ENCODE data around the gene KRTAP5-8.
"Not testable (repeated sequence)": the region's sequence is repeated elsewhere in the genome, so short reads cannot be mapped to it uniquely, and the experiment has no call there.

Gene KRTAP5-8

DNA sequence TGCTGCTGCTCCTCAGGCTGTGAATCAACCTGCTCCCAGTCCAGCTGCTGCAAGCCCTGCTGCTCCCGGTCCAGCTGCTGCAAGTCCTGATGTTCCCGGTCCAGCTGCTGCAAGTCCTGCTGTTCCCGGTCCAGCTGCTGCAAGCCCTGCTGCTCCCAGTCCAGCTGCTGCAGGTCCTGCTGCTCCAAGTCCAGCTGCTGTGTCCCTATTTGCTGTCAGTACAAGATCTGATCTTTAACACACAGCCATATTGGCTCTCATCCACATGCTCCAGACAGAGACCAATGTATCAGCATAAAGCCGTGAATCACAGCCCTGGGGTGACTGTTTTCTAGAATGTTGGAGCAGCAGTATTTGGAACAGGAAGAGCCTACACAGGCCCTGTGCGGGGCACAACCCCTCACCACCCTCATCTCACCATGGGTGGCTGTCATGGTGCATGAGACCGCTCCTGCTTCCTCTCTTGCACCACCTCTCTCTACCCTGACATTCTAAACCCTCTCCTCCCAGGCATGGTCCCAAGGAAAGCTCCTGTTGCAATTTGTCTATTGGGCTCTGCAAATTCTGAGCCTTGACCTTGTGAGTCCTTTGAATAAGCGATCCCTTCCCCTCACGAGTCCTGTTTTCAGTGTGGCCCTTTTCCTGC lies 31.0 kb downstream of the KRTAP5-8 start:
- Mint-ChIP-seq H3K4me1 (no peaks in the 10 kb centered on the region), H3K9me3 (no peaks in the 10 kb centered on the region), H3K27ac (no peak overlapping the region), H3K27me3 (peaks cover 56% of the 10 kb centered on the region), H3K36me3 (no peaks in the 10 kb centered on the region), H3K4me3 (no peak overlapping the region)
- no peak for ATAC-seq

DNA sequence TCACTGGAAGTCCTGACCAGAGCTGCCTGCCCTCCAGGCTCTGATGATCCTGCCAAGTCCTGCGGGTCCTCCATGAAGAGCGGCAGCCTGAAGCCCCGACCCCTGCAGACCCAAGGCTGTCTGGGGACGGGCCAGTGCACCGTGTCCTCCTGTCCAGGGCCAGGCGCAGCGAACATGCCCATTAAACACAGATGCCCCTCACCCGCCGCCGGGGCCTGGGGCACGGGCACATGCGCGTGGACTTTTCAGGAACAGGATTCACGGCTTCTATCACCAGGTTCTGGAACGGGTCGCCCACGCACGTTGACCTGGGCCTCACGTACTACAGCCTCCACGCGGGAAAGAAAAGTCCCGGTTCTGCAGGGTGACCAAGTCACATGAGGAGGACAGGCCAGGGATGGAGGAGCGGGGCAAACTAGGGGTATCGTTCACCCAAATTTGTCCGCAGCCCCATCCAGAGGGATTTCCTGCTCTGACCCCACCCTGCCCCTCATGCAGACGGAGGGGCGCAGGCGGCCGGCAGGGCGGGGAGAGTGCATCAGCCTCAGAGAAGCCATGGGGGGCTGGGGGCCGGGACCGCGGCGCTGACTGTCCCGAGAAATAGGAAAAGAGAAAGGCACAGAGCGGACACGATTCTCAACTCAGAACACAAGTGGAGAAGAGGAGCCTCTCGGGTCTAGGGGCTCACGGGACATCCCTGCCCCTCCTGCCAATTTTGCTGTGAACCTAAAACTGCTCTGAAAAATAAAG lies 33.5 kb downstream of the KRTAP5-8 start:
- H3K4me3 Mint-ChIP-seq, H3K36me3 Mint-ChIP-seq, H3K9me3 Mint-ChIP-seq, H3K4me1 Mint-ChIP-seq, H3K27ac Mint-ChIP-seq, ATAC-seq: not testable (repeated sequence)
- peaks cover 35% of the 10 kb centered on the region for H3K27me3 Mint-ChIP-seq

DNA sequence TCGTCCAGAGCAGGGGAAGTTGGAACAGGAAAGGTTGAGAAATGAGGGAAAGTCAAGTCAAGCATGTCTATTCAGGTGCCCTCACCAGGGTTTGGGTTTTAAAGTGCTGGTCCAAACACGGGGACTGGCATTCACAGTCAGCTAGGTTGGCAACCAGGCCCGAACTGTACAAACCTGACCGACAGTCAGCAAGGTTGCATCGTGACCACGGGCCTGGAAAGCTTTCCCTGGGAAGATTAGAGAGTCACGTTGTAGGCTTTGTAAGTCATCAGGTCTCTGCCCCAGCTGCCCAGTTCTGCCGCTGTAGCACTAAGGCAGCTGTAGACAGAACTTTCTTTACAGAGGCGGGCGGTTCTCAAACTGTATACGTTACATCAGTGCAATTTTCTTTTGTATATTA lies 35.0 kb downstream of the KRTAP5-8 start:
- H3K9me3 Mint-ChIP-seq, result no peaks in the 10 kb centered on the region
- no peak overlapping the region for H3K27ac Mint-ChIP-seq
- H3K27me3 Mint-ChIP-seq, result peaks cover 21% of the 10 kb centered on the region
- ATAC-seq, result no peak
- no peak overlapping the region for H3K4me3 Mint-ChIP-seq
- H3K4me1 Mint-ChIP-seq, result peaks cover 6% of the 10 kb centered on the region
- no peaks in the 10 kb centered on the region for H3K36me3 Mint-ChIP-seq

DNA sequence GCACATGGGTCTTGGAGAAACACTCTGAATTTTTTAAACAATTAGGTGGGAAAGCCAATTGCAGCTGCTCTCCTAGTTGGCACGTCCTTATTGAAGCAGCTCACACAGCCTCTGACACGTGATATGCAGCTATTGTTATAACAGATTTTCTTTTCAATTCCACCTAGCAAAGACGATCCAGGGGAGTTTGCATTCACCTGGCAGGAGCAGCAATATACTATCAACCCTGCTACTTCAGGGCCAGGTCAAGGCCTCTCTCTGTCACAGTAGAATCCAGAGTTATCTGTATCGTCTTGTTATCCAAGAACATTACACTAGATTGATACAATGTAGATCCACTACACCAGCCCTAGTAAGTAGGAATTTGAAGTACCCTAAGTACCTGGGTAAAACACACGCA lies 36.6 kb downstream of the KRTAP5-8 start:
- Mint-ChIP-seq H3K4me1 (peaks cover 6% of the 10 kb centered on the region), H3K27me3 (peaks cover 21% of the 10 kb centered on the region), H3K27ac (no peak overlapping the region), H3K4me3 (no peak overlapping the region), H3K9me3 (no peaks in the 10 kb centered on the region), H3K36me3 (no peaks in the 10 kb centered on the region)
- ATAC-seq, result no peak

DNA sequence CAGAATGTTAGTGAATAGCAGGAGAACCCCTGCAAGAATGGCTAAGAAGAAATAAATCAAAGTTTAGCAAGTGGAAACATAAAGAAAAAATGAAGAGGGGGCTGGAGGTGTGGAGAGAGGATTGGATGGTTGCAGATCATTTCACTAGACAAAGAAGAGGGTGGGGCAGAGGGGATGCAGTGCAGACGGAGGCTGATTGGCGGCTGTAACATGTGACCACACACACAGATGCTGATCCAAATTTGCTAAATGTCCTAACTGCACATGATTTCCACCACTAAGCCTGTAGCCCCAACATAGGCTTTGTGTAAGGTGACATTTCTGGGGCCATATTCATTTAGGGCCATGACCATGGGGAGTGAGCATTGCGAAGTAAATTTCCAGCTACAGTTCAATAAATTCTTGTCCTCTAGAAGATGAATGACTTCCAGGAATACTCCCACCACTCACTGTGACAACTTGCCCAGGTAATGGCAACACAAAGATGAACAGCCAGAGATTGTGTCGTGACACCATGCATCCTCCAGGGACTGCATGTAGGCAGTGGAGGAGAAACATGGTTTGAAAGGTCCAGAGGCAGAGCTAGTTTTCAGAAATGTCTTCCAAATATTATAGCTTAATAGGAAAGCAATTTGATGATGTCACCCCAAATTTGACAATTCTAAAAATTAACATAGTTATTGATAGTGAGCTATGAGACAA lies 38.0 kb downstream of the KRTAP5-8 start:
- no peak for ATAC-seq
- Mint-ChIP-seq H3K4me1 (peaks cover 8% of the 10 kb centered on the region), H3K9me3 (no peaks in the 10 kb centered on the region), H3K36me3 (no peaks in the 10 kb centered on the region), H3K4me3 (no peak overlapping the region), H3K27ac (no peak overlapping the region), H3K27me3 (peaks cover 23% of the 10 kb centered on the region)

DNA sequence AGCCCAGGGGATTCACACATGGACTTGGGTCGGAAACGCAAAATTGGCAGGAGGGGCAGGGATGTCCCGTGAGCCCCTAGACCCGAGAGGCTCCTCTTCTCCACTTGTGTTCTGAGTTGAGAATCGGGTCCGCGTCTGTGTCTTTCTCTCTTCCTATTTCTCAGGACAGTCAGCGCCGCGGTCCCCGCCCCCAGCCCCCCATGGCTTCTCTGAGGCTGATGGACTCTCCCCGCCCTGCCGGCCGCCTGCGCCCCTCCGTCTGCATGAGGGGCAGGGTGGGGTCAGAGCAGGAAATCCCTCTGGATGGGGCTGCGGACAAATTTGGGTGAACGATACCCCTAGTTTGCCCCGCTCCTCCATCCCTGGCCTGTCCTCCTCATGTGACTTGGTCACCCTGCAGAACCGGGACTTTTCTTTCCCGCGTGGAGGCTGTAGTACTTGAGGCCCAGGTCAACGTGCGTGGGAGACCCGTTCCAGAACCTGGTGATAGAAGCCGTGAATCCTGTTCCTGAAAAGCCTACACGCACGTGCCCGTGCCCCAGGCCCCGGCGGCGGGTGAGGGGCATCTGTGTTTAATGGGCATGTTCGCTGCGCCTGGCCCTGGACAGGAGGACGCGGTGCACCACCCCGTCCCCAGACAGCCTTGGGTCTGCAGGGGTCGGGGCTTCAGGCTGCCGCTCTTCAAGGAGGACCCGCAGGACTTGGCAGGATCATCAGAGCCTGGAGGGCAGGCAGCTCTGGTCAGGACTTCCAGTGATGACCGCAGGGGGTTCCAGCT lies 39.1 kb downstream of the KRTAP5-8 start:
- Mint-ChIP-seq H3K27me3 (peaks cover 29% of the 10 kb centered on the region), H3K4me1 (peaks cover 11% of the 10 kb centered on the region)
- not testable (repeated sequence) for H3K4me3 Mint-ChIP-seq, H3K27ac Mint-ChIP-seq, H3K9me3 Mint-ChIP-seq, ATAC-seq, H3K36me3 Mint-ChIP-seq

DNA sequence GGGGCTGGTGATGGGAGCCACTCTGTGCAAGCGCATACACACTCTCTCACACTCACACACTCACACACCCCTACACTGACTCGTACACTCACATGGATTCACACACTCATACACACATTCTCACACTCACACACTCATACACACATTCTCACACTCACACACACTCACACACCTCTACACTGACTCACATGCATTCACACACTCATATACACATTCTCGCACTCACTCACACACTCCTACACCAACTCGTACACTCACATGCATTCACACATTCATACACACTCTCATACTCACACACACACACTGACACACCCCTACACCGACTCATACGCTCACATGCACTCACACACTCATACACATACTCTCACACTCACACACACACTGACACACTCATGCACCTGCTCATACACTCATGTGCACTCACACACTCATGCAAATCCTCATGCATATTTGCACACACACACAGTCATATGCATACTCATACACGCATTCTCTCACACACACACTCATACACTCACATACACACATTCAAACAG lies 39.7 kb downstream of the KRTAP5-8 start:
- Mint-ChIP-seq H3K4me1 (peaks cover 11% of the 10 kb centered on the region), H3K27ac (no peak overlapping the region), H3K9me3 (no peaks in the 10 kb centered on the region), H3K4me3 (no peak overlapping the region), H3K27me3 (peaks cover 32% of the 10 kb centered on the region), H3K36me3 (no peaks in the 10 kb centered on the region)
- ATAC-seq, result no peak

DNA sequence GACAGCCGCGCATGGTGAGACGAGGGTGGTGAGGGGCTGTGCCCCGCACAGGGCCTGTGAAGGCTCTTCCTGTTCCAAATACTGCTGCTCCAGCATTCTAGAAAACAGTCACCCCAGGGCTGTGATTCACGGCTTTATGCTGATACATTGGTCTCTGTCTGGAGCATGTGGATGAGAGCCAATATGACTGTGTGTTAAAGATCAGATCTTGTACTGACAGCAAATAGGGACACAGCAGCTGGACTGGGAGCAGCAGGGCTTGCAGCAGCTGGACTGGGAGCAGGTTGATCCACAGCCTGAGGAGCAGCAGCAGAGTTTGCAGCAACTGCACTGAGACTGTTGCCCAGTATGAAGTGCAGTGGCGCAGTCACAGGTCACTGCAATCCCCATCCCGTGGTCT lies 41.7 kb downstream of the KRTAP5-8 start:
- H3K36me3 Mint-ChIP-seq, H3K4me3 Mint-ChIP-seq, H3K9me3 Mint-ChIP-seq, H3K27ac Mint-ChIP-seq, ATAC-seq: not testable (repeated sequence)
- H3K4me1 Mint-ChIP-seq, result peaks cover 11% of the 10 kb centered on the region
- H3K27me3 Mint-ChIP-seq, result peaks cover 42% of the 10 kb centered on the region

DNA sequence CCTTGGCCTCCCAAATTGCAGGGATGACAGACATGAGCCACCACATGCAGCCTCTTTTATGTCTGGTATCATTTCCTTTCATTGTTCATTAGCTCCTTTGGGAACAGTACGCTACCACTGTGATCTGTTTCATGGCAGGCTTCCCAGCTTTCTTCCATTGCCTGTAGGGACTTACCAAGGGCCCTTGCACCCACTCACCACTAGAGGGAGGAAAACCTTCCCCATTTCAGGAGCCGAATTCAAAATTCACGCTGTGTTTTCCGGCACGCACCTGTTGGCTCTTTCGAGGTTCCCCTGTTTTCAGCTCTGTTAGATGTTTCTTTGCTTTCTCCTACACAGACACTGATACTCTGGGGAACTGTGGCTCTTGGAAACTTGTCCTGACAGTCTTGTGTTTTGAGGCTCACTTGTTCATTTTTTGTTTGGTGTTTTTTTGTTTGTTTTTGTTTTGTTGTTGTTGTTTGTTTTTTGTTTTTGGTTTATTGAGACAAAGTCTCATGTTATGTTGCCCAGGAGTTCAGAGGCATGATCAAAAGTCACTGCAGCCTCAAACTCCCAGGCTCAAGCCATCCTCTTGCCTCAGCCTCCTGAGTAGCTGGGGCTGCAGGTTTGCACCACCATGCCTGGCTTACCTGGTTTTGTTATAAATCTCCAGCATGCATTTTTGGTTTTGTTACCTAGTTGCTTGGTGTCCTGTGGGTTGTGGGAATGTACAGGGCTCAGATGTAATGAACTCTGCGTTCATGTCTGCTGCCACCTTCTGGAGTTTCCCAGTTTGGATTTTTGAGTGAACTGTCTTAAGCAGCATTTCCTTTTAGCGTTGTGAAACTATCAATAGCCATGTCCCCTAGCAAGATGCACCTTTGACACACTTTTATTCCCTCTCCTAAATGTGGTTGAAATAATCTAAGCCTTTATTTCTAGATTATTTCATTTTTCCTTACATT lies 42.5 kb downstream of the KRTAP5-8 start:
- no peak overlapping the region for H3K27ac Mint-ChIP-seq
- no peaks in the 10 kb centered on the region for H3K9me3 Mint-ChIP-seq
- H3K36me3 Mint-ChIP-seq, result no peaks in the 10 kb centered on the region
- no peak overlapping the region for H3K4me3 Mint-ChIP-seq
- no peak for ATAC-seq
- H3K4me1 Mint-ChIP-seq, result peaks cover 9% of the 10 kb centered on the region
- peaks cover 50% of the 10 kb centered on the region for H3K27me3 Mint-ChIP-seq

DNA sequence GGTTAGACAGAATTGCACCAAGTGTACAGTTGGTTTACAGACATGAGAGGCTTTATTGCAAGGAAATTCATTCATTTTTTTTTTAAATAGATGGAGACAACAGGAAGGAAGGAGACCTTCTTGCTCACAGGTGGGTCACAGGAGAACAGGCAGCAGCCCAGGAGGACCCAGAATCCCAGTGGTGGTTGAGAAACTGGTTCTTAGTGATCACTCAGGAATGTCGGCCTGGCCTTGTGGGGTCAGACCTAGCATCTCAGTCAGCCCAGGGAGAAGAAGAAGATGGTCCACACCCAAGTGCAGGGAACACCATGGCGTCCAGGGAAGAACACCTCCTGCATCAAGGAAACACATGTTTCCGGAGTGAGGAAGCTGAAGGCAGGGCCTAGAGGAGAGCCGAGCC lies 44.0 kb downstream of the KRTAP5-8 start:
- ATAC-seq, result no peak
- Mint-ChIP-seq H3K27ac (no peak overlapping the region), H3K9me3 (no peaks in the 10 kb centered on the region), H3K36me3 (no peaks in the 10 kb centered on the region), H3K4me3 (no peak overlapping the region), H3K27me3 (peaks cover 53% of the 10 kb centered on the region), H3K4me1 (peaks cover 5% of the 10 kb centered on the region)

DNA sequence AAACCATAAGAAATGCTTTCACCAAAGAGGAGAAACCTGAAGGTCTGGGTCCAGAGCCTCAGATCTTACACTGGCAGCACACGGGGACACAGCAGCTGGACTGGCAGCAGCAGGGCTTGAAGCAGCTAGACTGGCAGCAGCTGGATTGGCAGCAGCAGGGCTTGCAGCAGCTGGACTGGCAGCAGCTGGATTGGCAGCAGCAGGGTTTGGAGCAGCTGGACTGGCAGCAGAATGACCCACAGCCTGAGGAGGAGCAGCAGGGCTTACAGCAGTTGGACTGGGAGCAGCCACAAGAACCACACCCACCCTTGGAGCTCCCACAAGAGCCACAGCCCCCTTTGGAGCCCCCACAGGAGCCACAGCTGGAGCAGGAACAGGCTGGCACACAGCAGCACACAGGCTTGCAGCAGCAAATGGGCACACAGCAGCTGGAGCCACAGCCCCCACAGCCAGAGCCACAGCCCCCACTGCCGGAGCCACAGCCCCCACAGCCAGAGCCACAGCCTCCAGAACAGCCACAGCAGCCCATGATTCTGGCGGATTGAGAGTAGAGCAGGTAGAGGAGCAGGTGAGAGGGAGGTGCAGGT lies 44.6 kb downstream of the KRTAP5-8 start, which contains the start of gene KRTAP5-11:
Gene KRTAP5-11 (minus strand): TSS at position 567 of the 587 bp plus-strand sequence. CDS start 38 bp downstream, at position 529.
- Mint-ChIP-seq H3K4me1 (peaks cover 5% of the 10 kb centered on the region), H3K27ac (no peak within 1 kb of the TSS), H3K4me3 (no peak within 1 kb of the TSS), H3K36me3 (no peaks in the 10 kb centered on the region), H3K27me3 (peaks cover 53% of the 10 kb centered on the region), H3K9me3 (no peaks in the 10 kb centered on the region)
- ATAC-seq, result no peak

DNA sequence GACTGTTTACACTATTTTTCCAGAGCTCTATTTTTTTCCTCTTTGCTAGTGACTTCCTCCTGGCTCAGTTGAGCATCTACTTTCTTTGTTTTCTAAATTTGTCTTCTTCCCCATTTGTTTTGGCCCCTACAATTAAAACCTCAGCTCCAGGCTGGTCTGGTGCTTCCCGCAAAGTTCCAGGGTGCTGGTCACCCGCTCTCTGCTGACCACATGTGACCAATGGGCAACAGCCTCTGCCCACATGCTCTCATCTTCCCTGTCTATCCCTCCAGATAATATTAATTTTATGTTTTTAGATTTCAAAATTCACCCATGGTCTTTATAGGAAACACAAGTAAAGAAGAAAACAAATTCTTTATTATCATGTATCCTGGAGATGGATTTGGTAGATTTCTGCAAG lies 45.1 kb downstream of the KRTAP5-8 start:
- not testable (repeated sequence) for H3K4me3 Mint-ChIP-seq, H3K36me3 Mint-ChIP-seq, H3K27ac Mint-ChIP-seq

DNA sequence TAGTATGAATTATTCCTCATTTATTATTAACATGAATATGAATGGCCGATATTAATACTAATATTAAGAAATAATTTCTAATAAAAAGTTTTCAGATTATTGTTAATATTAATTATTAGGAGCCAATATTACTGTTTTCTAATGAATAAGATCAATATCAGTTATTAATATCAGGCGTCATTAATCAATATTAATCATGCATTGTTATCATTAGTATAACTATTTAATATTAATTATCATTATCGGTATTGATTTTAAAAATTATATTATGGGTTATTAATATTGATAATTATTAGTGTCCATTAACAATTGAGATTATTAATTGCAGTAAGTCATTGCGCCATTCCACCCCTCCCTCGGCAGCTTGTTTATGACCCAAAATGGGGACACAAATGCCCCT lies 47.8 kb downstream of the KRTAP5-8 start:
- not testable (repeated sequence) for H3K27ac Mint-ChIP-seq, H3K4me3 Mint-ChIP-seq, ATAC-seq

More for the DNA sequence above, 45.1 kb downstream of the KRTAP5-8 start:
- not testable (repeated sequence) for H3K4me1 Mint-ChIP-seq, H3K9me3 Mint-ChIP-seq, ATAC-seq
- H3K27me3 Mint-ChIP-seq, result peaks cover 53% of the 10 kb centered on the region

DNA sequence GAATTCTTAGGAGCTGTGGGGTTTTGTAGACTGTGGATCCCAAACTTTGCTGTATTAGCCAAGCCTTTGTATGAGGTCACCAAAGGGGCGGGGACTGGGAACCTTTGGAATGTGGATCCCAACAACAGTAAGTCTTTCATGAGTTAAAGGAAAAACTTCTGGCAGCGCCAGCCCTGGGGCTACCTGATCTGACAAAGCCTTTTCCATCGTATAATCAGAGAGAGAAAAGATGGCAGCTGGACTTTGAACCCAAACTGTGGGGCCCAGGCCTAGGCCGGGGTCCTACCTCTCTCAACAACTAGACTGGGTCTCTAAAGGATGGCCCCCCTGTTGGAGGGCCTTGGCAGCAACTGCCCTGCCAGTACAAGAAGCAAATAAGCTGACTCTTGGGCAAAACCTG lies 50.5 kb downstream of the KRTAP5-8 start:
- not testable (repeated sequence) for ATAC-seq, H3K36me3 Mint-ChIP-seq, H3K27ac Mint-ChIP-seq, H3K4me1 Mint-ChIP-seq, H3K9me3 Mint-ChIP-seq, H3K4me3 Mint-ChIP-seq
- H3K27me3 Mint-ChIP-seq, result peaks cover 18% of the 10 kb centered on the region

More for the DNA sequence above, 47.8 kb downstream of the KRTAP5-8 start:
- Mint-ChIP-seq H3K4me1 (peaks cover 11% of the 10 kb centered on the region), H3K27me3 (peaks cover 44% of the 10 kb centered on the region)
- not testable (repeated sequence) for H3K36me3 Mint-ChIP-seq, H3K9me3 Mint-ChIP-seq
